MM.1S (cell line): ENCODE data around the gene AAR2.

ENCODE experiments used
- DNase-seq: peaks from one replicate; pipeline ENCODE4 v3.0.0-alpha.2; 2015
- H2AFZ ChIP-seq: fragments of 300-600 bp; sonication (generic); 2 replicates; pipeline ENCODE4 v1.6.0; 2016; ENCODE audit warnings: antibody characterized with exemption, low read length
- H3F3A ChIP-seq: fragments of 300-600 bp; sonication (generic); 2 replicates; pipeline ENCODE4 v1.6.1; 2016; ENCODE audit warnings: mild to moderate bottlenecking, antibody characterized with exemption, low read length, moderate library complexity, mixed read lengths; ENCODE audit not compliant: insufficient read depth
- H3K27ac ChIP-seq: fragments of 300-600 bp; sonication (generic); 2 replicates; pipeline ENCODE4 v1.5.1; 2016; ENCODE audit warnings: mild to moderate bottlenecking, low read length
- H3K27me3 ChIP-seq: fragments of 300-600 bp; sonication (generic); replicated peaks from 2 replicates; pipeline ENCODE4 v1.6.0; 2016; ENCODE audit warnings: low read length; ENCODE audit not compliant: insufficient read depth
- H3K36me3 ChIP-seq: fragments of 300-600 bp; sonication (generic); replicated peaks from 2 replicates; pipeline ENCODE4 v1.6.1; 2016; ENCODE audit warnings: mild to moderate bottlenecking, low read length, mixed read lengths; ENCODE audit not compliant: insufficient read depth
- H3K4me1 ChIP-seq: fragments of 300-600 bp; sonication (generic); 2 replicates; pipeline ENCODE4 v1.6.1; 2016; ENCODE audit warnings: low read length, mixed read lengths
- H3K4me2 ChIP-seq: fragments of 300-600 bp; sonication (generic); 2 replicates; pipeline ENCODE4 v1.6.0; 2016; ENCODE audit warnings: low read depth, low read length
- H3K4me3 ChIP-seq: fragments of 300-600 bp; sonication (generic); 2 replicates; pipeline ENCODE4 v1.5.1; 2016; ENCODE audit warnings: low read length, mixed read lengths
- H3K79me2 ChIP-seq: fragments of 300-600 bp; sonication (generic); 2 replicates; pipeline ENCODE4 v1.6.1; 2016; ENCODE audit warnings: mixed run types, low read length, mixed read lengths
- H3K9ac ChIP-seq: fragments of 300-600 bp; sonication (generic); 2 replicates; pipeline ENCODE4 v1.6.1; 2016; ENCODE audit warnings: low read length, mixed read lengths
- H3K9me2 ChIP-seq: fragments of 300-600 bp; sonication (generic); replicated peaks from 2 replicates; pipeline ENCODE4 v1.6.1; 2016; ENCODE audit warnings: mild to moderate bottlenecking, low read length, mixed read lengths; ENCODE audit not compliant: insufficient read depth
- H3K9me3 ChIP-seq: fragments of 300-600 bp; sonication (generic); replicated peaks from 2 replicates; pipeline ENCODE4 v1.6.1; 2016; ENCODE audit warnings: mild to moderate bottlenecking, low read length, mixed read lengths; ENCODE audit not compliant: insufficient read depth
- H4K20me1 ChIP-seq: fragments of 300-600 bp; sonication (generic); 2 replicates; pipeline ENCODE4 v1.6.1; 2016; ENCODE audit warnings: mild to moderate bottlenecking, low read length, moderate library complexity, mixed read lengths; ENCODE audit not compliant: insufficient read depth
- CTCF ChIP-seq: fragments of 300-600 bp; sonication (generic); IDR thresholded peaks from 2 replicates; pipeline ENCODE4 v1.5.1; 2016; ENCODE audit warnings: antibody characterized with exemption, low read length, mixed read lengths
- EZH2 ChIP-seq: fragments of 300-600 bp; sonication (generic); optimal IDR thresholded peaks from 2 replicates; pipeline ENCODE3; 2017; ENCODE audit warnings: low read depth, mild to moderate bottlenecking, antibody characterized with exemption, low read length, mixed read lengths
- EZH2phosphoT487 ChIP-seq: fragments of 300-600 bp; sonication (generic); IDR thresholded peaks from 2 replicates; pipeline ENCODE4 v1.6.1; 2018; ENCODE audit warnings: antibody characterized with exemption, low read length

The AAR2 gene

GRCh38 chr20:36217226-36217625 is 19.1 kb upstream of the AAR2 start:
- Histone ChIP-seq H2AFZ (no peak overlapping the region), H3K27me3 (no peaks in the 10 kb centered on the region), H3K4me1 (0 out of 2 replicates have a peak, but pooled peaks cover 7% of the 10 kb centered on the region), H3K27ac (no peak overlapping the region), H3K79me2 (no peaks in the 10 kb centered on the region), H3K9ac (no peak overlapping the region), H3K4me3 (no peak overlapping the region), H4K20me1 (no peaks in the 10 kb centered on the region), H3F3A (no peaks in the 10 kb centered on the region), H3K9me2 (no peaks in the 10 kb centered on the region), H3K9me3 (no peaks in the 10 kb centered on the region), H3K4me2 (no peak overlapping the region), H3K36me3 (no peaks in the 10 kb centered on the region)
- no peak for DNase-seq
- TF ChIP-seq EZH2, result no peak
- no peak for TF ChIP-seq CTCF
- no peak for TF ChIP-seq EZH2phosphoT487

- Histone ChIP-seq H3K27me3 (no peaks in the 10 kb centered on the region), H3K9me2 (no peaks in the 10 kb centered on the region), H3F3A (no peaks in the 10 kb centered on the region), H4K20me1 (no peaks in the 10 kb centered on the region), H3K27ac (no peak overlapping the region), H3K79me2 (no peaks in the 10 kb centered on the region), H3K9me3 (no peaks in the 10 kb centered on the region), H3K36me3 (no peaks in the 10 kb centered on the region), H3K4me3 (no peak overlapping the region), H3K4me2 (no peak overlapping the region), H3K9ac (no peak overlapping the region), H3K4me1 (0 out of 2 replicates have a peak, but pooled peaks cover 7% of the 10 kb centered on the region), H2AFZ (no peak overlapping the region)
- TF ChIP-seq EZH2 (no peak), CTCF (no peak), EZH2phosphoT487 (no peak)
- DNase-seq, result no peak
Observed at GRCh38 chr20:36218380-36219064, 17.8 kb upstream of the AAR2 start.

- Histone ChIP-seq H3K4me1 (0 out of 2 replicates have a peak, but pooled peaks cover 7% of the 10 kb centered on the region), H3K9me3 (no peaks in the 10 kb centered on the region), H3K9ac (no peak overlapping the region), H3K27me3 (no peaks in the 10 kb centered on the region), H2AFZ (no peak overlapping the region), H4K20me1 (no peaks in the 10 kb centered on the region), H3K9me2 (no peaks in the 10 kb centered on the region), H3K4me3 (no peak overlapping the region), H3K27ac (no peak overlapping the region), H3F3A (no peaks in the 10 kb centered on the region), H3K4me2 (no peak overlapping the region), H3K36me3 (no peaks in the 10 kb centered on the region), H3K79me2 (no peaks in the 10 kb centered on the region)
- no peak for DNase-seq
- no peak for TF ChIP-seq EZH2
- TF ChIP-seq EZH2phosphoT487, result no peak
- no peak for TF ChIP-seq CTCF
Observed at GRCh38 chr20:36219671-36220220, 16.5 kb upstream of the AAR2 start.
